ENCODE measurements around the gene TUBB2B.

TUBB2B gene

GRCh38 chr6:3227363-3228045, at the start of gene TUBB2B:
TUBB2B (minus strand) TSS chr6:3227653; CDS start chr6:3227543, 110 bp downstream.
- DNase-seq (ENCODE audit: low spot score), result no peak

GRCh38 chr6:3277251-3277650, 49.8 kb upstream of the TUBB2B start:
- DNase-seq (ENCODE audit: low spot score), result no peak

GRCh38 chr6:3276174-3277167, 49.0 kb upstream of the TUBB2B start:
- DNase-seq (ENCODE audit: low spot score), result no peak

- DNase-seq (ENCODE audit: low spot score), result no peak
Observed at GRCh38 chr6:3273707-3274521, 46.5 kb upstream of the TUBB2B start.

GRCh38 chr6:3272911-3273547, 45.6 kb upstream of the TUBB2B start:
- DNase-seq (ENCODE audit: low spot score), result no peak

- no peak for DNase-seq (ENCODE audit: low spot score)
Observed at GRCh38 chr6:3271756-3272155, 44.3 kb upstream of the TUBB2B start.

GRCh38 chr6:3270258-3270657, 42.8 kb upstream of the TUBB2B start:
- DNase-seq (ENCODE audit: low spot score), result no peak

GRCh38 chr6:3269281-3269975, 42.0 kb upstream of the TUBB2B start:
- DNase-seq (ENCODE audit: low spot score), result no peak

GRCh38 chr6:3268680-3269079, 41.2 kb upstream of the TUBB2B start:
- DNase-seq (ENCODE audit: low spot score), result no peak

- DNase-seq (ENCODE audit: low spot score), result no peak
Observed at GRCh38 chr6:3267162-3267561, 39.7 kb upstream of the TUBB2B start.

GRCh38 chr6:3266170-3266569, 38.7 kb upstream of the TUBB2B start:
- no peak for DNase-seq (ENCODE audit: low spot score)

- DNase-seq (ENCODE audit: low spot score), result no peak
Observed at GRCh38 chr6:3265671-3266070, 38.2 kb upstream of the TUBB2B start.

GRCh38 chr6:3264356-3264755, 36.9 kb upstream of the TUBB2B start:
- DNase-seq (ENCODE audit: low spot score), result no peak

- DNase-seq (ENCODE audit: low spot score), result peak; percentile 44
Observed at GRCh38 chr6:3263096-3263495, 35.6 kb upstream of the TUBB2B start.

- no peak for DNase-seq (ENCODE audit: low spot score)
Observed at GRCh38 chr6:3261921-3262320, 34.5 kb upstream of the TUBB2B start.

GRCh38 chr6:3261518-3261820, 34.0 kb upstream of the TUBB2B start:
- DNase-seq (ENCODE audit: low spot score), result no peak

- DNase-seq (ENCODE audit: low spot score), result no peak
Observed at GRCh38 chr6:3260772-3261517, 33.5 kb upstream of the TUBB2B start.

GRCh38 chr6:3260296-3260695, 32.8 kb upstream of the TUBB2B start:
- DNase-seq (ENCODE audit: low spot score), result no peak

GRCh38 chr6:3259491-3259958, 32.1 kb upstream of the TUBB2B start:
- DNase-seq (ENCODE audit: low spot score), result peak; percentile 52

GRCh38 chr6:3258720-3259490, 31.5 kb upstream of the TUBB2B start, which contains the start of gene PSMG4:
PSMG4 (plus strand) TSS chr6:3258947; CDS start chr6:3259023, 76 bp downstream.
- peak; percentile 89 for DNase-seq (ENCODE audit: low spot score)
